ENCODE data around the gene SCN2B. TPM values are rescaled to one million over a fixed set of nuclear protein-coding genes. Genes with fewer than 3 reads are reported as not detected.

Gene SCN2B
- total and polyA plus RNA-seq, 5 experiments from 2014 or later, result not detected

DNA sequence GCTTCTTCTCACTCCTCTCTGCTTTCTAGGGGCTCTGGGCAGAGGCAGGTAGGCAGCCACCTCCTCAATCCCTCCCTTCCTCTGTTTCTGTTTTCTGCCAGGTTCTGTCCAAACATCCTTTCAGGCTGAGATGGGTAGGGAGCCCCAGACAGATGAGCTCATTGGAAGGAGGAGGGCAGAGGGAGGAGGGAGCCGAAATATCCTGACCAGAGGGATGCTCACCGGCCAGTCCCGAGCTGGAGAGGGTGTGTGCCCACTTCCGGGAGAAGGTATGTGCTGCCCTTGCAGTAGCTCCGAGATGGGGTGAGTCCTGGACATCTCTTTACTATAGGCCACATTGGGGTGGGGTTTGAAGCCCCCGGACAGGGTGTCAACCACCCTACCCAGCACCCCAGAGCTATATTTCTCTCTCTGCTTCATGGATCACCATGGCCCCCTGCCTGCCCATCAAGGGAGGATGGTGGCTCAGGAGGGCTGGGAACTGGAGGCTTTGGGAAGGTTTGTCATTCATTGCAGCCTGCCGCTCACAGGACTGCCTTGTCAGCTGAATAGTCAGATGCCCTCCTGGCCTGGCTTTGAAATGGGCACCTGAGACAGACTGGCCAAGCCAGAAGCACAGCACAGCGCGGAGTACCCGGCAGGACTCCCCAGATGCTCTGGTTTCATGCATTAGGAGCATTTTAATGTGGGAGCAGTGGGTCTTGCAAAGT lies 19.1 kb downstream of the SCN2B start:
- Mint-ChIP-seq H3K4me1 (peaks cover 12 to 25% (median 17%) of the 10 kb centered on the region in 4 donors), H3K4me3 (peak overlapping the region in 2 of 10 donors; percentile 41 to 58), H3K27ac (no peak overlapping the region), H3K9me3 (no peaks in the 10 kb centered on the region), H3K27me3 (peaks cover 29 to 71% (median 47%) of the 10 kb centered on the region in 5 donors), H3K36me3 (no peaks in the 10 kb centered on the region)
- DNase-seq, result no peak
- POLR2A ChIA-PET, result interaction anchor here (0.9 kb wide), 1 partner anchor 16 kb away, joined by 3 read pairs; no protein-coding TSS in a partner anchor
- no peak for ATAC-seq

DNA sequence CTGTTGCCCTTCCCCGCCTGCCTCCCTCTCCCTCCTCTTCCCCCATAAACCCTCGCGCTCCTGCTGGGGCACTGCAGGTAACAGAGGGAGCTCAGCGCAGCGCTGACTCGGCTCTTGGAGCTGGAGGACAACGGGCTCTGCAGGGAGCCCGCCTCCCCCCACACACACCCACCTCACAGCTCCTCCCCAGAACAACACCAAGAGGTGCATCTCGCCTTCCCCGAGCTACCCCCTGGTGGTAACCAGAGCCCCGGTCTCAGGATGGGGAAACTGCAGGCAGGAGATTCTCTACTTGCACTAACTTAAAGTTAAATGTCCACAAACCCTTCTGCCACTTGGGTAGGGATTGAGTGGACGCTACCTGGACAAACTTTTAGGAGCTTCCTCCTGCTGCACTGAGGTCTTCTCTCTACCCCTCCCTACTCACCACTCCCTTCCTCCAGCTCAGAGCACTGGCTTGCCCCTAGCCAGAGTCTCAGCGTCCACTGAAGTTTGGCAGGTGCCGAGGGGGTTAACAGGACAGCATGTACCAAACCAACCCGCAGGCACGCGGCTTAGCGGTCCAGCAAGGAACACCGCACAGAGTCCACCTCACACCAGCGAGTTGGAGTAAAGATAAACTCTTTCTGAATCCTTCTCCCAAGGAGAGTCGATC lies 19.8 kb downstream of the SCN2B start:
- POLR2A ChIA-PET, result interaction anchor here (0.9 kb wide), 1 partner anchor 17 kb away, joined by 3 read pairs; no protein-coding TSS in a partner anchor
- DNase-seq, result peak in 6 of 10 donors; percentile 9 to 48 (median 22)
- H3K27me3 Mint-ChIP-seq, result peaks cover 29 to 71% (median 47%) of the 10 kb centered on the region in 5 donors
- no peaks in the 10 kb centered on the region for H3K9me3 Mint-ChIP-seq
- peaks cover 12 to 25% (median 17%) of the 10 kb centered on the region in 4 donors for H3K4me1 Mint-ChIP-seq
- peak; percentile 67 to 80 for ATAC-seq
- no peak overlapping the region for H3K27ac Mint-ChIP-seq
- H3K36me3 Mint-ChIP-seq, result no peaks in the 10 kb centered on the region
- peak overlapping the region in 2 of 10 donors; percentile 41 to 58 for H3K4me3 Mint-ChIP-seq

GRCh38 chr11:118155776-118156530 lies 20.5 kb downstream of the SCN2B start:
- H3K27ac Mint-ChIP-seq, result no peak overlapping the region
- DNase-seq (no peak), ATAC-seq (no peak)
- H3K27me3 Mint-ChIP-seq, result peaks cover 34 to 73% (median 53%) of the 10 kb centered on the region in 5 donors
- no peaks in the 10 kb centered on the region for H3K9me3 Mint-ChIP-seq
- H3K4me1 Mint-ChIP-seq, result peaks cover 12 to 25% (median 17%) of the 10 kb centered on the region in 4 donors
- H3K4me3 Mint-ChIP-seq, result peak overlapping the region in 1 of 10 donors; percentile 41
- POLR2A ChIA-PET, result interaction anchor here (0.9 kb wide), 1 partner anchor 17 kb away, joined by 3 read pairs; no protein-coding TSS in a partner anchor
- H3K36me3 Mint-ChIP-seq, result no peaks in the 10 kb centered on the region

DNA sequence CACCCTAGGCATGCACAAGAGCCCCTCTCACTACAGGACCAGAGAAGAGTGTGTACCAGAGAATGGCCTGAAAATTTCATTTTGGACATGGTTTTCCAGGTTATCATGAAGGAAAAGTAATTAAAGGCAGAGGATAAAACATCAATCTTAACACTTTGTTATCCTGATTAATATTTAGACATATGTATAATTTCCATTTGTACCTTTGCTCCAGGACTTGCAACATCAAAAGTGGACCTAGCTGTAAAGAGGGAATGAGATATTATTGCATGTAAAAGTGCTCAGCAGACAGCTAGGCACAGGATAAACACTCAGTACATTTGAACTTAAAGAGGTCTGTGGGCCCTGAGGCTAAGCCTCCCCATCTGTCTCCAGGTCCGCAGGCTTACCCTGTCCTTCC lies 21.8 kb downstream of the SCN2B start:
- H3K4me1 Mint-ChIP-seq, result peaks cover 12 to 25% (median 17%) of the 10 kb centered on the region in 4 donors
- ATAC-seq (no peak), DNase-seq (no peak)
- no peaks in the 10 kb centered on the region for H3K36me3 Mint-ChIP-seq
- POLR2A ChIA-PET, result no interaction called here
- no peak overlapping the region for H3K27ac Mint-ChIP-seq
- H3K4me3 Mint-ChIP-seq, result peak overlapping the region in 3 of 10 donors; percentile 14 to 79 (median 65)
- H3K27me3 Mint-ChIP-seq, result peaks cover 36 to 74% (median 53%) of the 10 kb centered on the region in 5 donors
- no peaks in the 10 kb centered on the region for H3K9me3 Mint-ChIP-seq

DNA sequence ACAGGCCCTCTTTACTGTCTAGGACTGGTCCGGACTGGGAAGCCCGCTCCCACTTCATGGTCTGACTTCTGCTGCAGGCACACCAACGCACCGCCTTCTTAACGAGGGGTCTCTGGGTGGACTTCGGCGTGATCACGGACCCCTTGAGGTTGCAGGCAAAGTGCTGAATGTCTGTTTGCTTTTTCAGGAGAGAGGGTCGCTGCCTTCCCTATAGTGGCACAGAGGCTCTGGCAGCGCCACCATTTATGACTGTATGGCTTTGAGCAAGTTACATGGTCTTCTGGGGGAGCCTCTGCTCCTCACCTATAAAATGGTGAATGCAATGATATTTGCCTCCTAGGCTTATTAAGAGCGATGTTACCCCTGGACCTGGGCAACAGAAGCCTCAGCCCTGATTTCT lies 22.5 kb downstream of the SCN2B start:
- peak overlapping the region; percentile 30 to 83 (median 68) for H3K4me3 Mint-ChIP-seq
- no peaks in the 10 kb centered on the region for H3K36me3 Mint-ChIP-seq
- POLR2A ChIA-PET, result no interaction called here
- H3K27ac Mint-ChIP-seq, result no peak overlapping the region
- ATAC-seq, result no peak
- H3K9me3 Mint-ChIP-seq, result no peaks in the 10 kb centered on the region
- peaks cover 12 to 25% (median 17%) of the 10 kb centered on the region in 4 donors for H3K4me1 Mint-ChIP-seq
- H3K27me3 Mint-ChIP-seq, result peaks cover 32 to 70% (median 48%) of the 10 kb centered on the region in 5 donors
- DNase-seq, result peak in 1 of 10 donors; percentile 40

GRCh38 chr11:118153516-118153915 lies 22.9 kb downstream of the SCN2B start:
- H3K27ac Mint-ChIP-seq, result no peak overlapping the region
- no peaks in the 10 kb centered on the region for H3K36me3 Mint-ChIP-seq
- H3K27me3 Mint-ChIP-seq, result peaks cover 32 to 68% (median 49%) of the 10 kb centered on the region in 5 donors
- peak overlapping the region; percentile 30 to 83 (median 68) for H3K4me3 Mint-ChIP-seq
- H3K4me1 Mint-ChIP-seq, result peaks cover 12 to 25% (median 17%) of the 10 kb centered on the region in 4 donors
- no peaks in the 10 kb centered on the region for H3K9me3 Mint-ChIP-seq
- DNase-seq (peak in 1 of 10 donors; percentile 45), ATAC-seq (no peak)
- POLR2A ChIA-PET, result no interaction called here

- H3K27me3 Mint-ChIP-seq, result peaks cover 31 to 62% (median 45%) of the 10 kb centered on the region in 5 donors
- H3K4me3 Mint-ChIP-seq, result peak within 1 kb of the TSS; percentile 42 to 83 (median 68)
- peaks cover 11 to 23% (median 17%) of the 10 kb centered on the region in 4 donors for H3K4me1 Mint-ChIP-seq
- no peaks in the 10 kb centered on the region for H3K9me3 Mint-ChIP-seq
- POLR2A ChIA-PET, result interaction anchor here (0.7 kb wide), 1 partner anchor 1021 kb away, joined by 6 read pairs; no protein-coding TSS in a partner anchor
- peak in 5 of 10 donors; percentile 12 to 50 (median 19) for DNase-seq
- no peaks in the 10 kb centered on the region for H3K36me3 Mint-ChIP-seq
- H3K27ac Mint-ChIP-seq, result no peak within 1 kb of the TSS
- ATAC-seq, result peak; percentile 62 to 81
These were observed 23.6 kb downstream of the SCN2B start, which contains the start of gene SCN4B for GRCh38 chr11:118152552-118153471. TSS of gene SCN4B (minus strand) at chr11:118152823. CDS start at chr11:118152673, 150 bp downstream.

DNA sequence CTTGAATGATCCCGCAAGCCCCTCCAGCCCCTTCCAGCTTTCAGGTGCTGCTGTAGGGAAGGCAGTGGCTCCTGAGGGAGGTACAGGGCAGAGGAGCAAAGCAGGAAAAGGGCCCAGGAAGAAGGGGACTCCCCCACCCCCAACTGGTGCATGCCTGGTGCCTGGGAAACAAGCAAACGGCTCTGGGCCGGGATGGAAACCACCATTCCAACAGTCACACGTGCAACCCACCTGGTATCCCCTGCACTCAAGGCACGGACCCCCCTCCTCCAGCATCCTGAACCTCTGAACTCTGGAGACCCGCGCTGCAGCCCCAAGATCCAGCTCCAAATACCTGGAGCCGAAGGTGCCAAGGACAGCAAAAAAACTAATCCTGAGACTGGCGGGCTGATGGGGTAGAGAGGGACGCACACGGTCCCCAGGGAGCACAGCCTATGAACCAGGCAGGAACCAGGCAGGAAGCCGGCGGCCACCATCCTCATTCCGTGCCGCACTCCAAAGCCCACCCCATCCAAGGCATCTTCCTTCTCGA lies 24.4 kb downstream of the SCN2B start:
- Mint-ChIP-seq H3K27ac (no peak overlapping the region), H3K36me3 (no peaks in the 10 kb centered on the region), H3K9me3 (no peaks in the 10 kb centered on the region), H3K4me3 (peak overlapping the region in 8 of 10 donors; percentile 13 to 79 (median 46)), H3K27me3 (peaks cover 25 to 59% (median 46%) of the 10 kb centered on the region in 5 donors), H3K4me1 (peaks cover 9 to 20% (median 14%) of the 10 kb centered on the region in 4 donors)
- DNase-seq (no peak), ATAC-seq (no peak)
- POLR2A ChIA-PET, result interaction anchor here (0.7 kb wide), 1 partner anchor 1022 kb away, joined by 6 read pairs; no protein-coding TSS in a partner anchor

DNA sequence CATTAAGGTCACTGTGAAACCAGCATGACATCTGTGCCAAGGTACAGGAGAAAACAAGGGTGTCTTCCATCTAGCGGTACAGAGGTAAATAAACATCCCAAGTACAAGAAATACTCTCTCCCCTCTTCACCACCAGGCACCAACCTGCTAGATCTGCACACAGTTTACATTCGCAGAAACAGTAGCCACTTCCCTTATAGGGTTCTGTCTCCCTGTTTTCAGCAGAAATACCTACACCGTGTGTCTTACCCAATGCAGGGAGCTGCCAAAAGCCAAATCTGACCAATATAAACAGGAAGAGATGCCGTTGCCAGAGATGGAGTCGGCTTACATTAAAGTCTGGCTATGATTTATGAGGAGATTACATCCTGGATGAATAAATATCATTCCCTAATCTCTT lies 25.0 kb downstream of the SCN2B start:
- no peak overlapping the region for H3K27ac Mint-ChIP-seq
- H3K36me3 Mint-ChIP-seq, result no peaks in the 10 kb centered on the region
- POLR2A ChIA-PET, result no interaction called here
- H3K9me3 Mint-ChIP-seq, result no peaks in the 10 kb centered on the region
- peak in 1 of 10 donors; percentile 4 for DNase-seq
- no peak for ATAC-seq
- peaks cover 5 to 14% (median 8%) of the 10 kb centered on the region in 4 donors for H3K4me1 Mint-ChIP-seq
- H3K27me3 Mint-ChIP-seq, result peaks cover 26 to 55% (median 42%) of the 10 kb centered on the region in 5 donors
- H3K4me3 Mint-ChIP-seq, result peak overlapping the region in 5 of 10 donors; percentile 11 to 56 (median 27)

GRCh38 chr11:118149493-118149892 lies 26.9 kb downstream of the SCN2B start:
- Mint-ChIP-seq H3K4me3 (no peak overlapping the region), H3K9me3 (no peaks in the 10 kb centered on the region), H3K4me1 (peaks cover 6 to 11% (median 9%) of the 10 kb centered on the region in 4 donors), H3K27me3 (peaks cover 22 to 48% (median 31%) of the 10 kb centered on the region in 5 donors), H3K27ac (peak overlapping the region in 1 of 10 donors; percentile 24), H3K36me3 (no peaks in the 10 kb centered on the region)
- ATAC-seq (no peak), DNase-seq (peak in 1 of 10 donors; percentile 58)
- POLR2A ChIA-PET, result no interaction called here

DNA sequence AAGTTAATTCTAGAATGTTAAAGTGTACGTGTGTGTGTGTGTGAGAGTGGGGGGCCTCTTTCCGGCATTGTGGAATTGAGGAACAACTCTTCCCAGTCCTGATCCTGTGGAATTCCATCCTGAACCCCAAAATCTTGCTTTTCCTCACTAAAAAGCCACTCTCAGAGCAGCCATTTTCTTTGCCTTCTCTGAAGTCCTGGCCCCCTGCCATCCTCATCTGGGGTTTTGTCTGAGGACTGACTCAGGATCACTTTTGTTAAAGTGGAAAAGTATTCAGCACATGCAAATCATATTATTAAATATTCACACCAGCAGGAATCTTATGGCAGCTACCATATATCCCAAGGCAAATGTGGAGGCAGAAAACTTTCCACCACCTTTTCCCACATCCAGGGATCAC lies 27.6 kb downstream of the SCN2B start:
- Mint-ChIP-seq H3K27me3 (peaks cover 22 to 48% (median 32%) of the 10 kb centered on the region in 5 donors), H3K27ac (no peak overlapping the region), H3K4me1 (peaks cover 4 to 9% (median 7%) of the 10 kb centered on the region in 4 donors), H3K4me3 (no peak overlapping the region), H3K9me3 (no peaks in the 10 kb centered on the region), H3K36me3 (no peaks in the 10 kb centered on the region)
- DNase-seq, result peak in 1 of 10 donors; percentile 43
- POLR2A ChIA-PET, result no interaction called here
- no peak for ATAC-seq

Measured in naive thymus-derived CD8-positive, alpha-beta T cell (primary cell).